GM19193 (cell line): ENCODE results near the gene BOLL.

ENCODE experiments used
- POLR2A ChIP-seq: IDR thresholded peaks from 4 replicates; pipeline ENCODE4 v1.6.1; 2011; ENCODE audit not compliant: insufficient read depth, insufficient read length; ENCODE audit errors: extremely low read depth

BOLL gene

GRCh38 chr2:197784956-197785941 is at the start of gene BOLL:
Gene BOLL, minus strand, starts transcription at chr2:197785319. Its CDS starts 3,469 bp downstream, at chr2:197781850.
- no peak for TF ChIP-seq POLR2A

GRCh38 chr2:197828464-197829135 is 43.5 kb upstream of the BOLL start:
- TF ChIP-seq POLR2A, result no peak

GRCh38 chr2:197827618-197828017 is 42.5 kb upstream of the BOLL start:
- no peak for TF ChIP-seq POLR2A

GRCh38 chr2:197822333-197822732 is 37.2 kb upstream of the BOLL start:
- TF ChIP-seq POLR2A, result no peak

DNA sequence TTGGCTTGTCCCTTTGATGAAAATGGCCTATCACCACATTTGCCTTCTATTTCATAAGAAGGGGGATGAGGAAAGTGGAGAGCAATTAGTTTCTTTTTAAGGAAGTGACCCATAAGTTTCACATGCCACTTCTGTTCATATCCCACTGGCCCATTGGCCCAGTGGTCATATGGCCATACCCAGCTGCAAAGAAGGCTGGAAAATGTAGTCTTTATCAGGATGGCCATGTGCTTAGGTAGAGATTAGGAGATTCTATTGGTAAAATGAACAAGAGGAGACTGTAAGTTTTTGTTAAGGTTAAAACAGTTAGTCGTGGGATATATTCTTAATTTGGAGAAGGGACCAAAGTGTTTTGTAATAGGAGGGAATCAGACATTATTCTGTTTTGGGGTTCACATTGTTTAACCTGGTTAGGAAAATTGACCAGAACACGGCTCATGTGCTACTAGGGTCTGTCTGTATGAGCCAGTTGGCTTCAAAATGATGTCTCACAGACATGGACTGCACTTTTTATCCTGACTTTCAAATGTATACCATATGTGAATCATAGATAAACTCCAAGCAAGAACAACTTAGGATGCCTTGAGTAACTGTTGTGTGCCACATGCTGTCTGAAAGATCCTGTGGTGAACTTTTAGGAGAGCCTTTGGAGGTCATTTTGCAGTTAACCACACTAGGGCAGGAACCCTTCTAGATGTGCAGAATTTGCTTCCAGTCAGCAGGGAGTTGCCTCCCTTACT is 36.6 kb upstream of the BOLL start:
- TF ChIP-seq POLR2A, result no peak

DNA sequence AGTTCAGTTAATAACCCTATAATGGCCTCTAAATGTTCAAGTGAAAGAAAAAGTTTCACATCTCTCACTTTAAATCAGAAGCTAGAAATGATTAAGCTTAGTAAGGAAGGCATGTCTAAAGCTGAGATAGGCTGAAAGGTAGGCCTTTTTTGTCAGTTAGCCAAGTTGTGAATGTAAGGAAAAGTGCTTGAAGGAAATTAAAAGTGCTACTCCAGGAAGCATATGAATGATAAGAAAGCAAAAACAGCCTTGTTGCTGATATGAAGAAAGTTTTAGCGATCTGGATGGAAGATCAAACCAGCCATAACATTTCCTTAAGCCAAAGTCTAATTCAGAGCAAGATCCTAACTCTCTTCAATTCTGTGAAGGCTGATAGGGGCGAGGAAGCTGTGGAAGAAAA is 29.4 kb upstream of the BOLL start:
- TF ChIP-seq POLR2A, result no peak

DNA sequence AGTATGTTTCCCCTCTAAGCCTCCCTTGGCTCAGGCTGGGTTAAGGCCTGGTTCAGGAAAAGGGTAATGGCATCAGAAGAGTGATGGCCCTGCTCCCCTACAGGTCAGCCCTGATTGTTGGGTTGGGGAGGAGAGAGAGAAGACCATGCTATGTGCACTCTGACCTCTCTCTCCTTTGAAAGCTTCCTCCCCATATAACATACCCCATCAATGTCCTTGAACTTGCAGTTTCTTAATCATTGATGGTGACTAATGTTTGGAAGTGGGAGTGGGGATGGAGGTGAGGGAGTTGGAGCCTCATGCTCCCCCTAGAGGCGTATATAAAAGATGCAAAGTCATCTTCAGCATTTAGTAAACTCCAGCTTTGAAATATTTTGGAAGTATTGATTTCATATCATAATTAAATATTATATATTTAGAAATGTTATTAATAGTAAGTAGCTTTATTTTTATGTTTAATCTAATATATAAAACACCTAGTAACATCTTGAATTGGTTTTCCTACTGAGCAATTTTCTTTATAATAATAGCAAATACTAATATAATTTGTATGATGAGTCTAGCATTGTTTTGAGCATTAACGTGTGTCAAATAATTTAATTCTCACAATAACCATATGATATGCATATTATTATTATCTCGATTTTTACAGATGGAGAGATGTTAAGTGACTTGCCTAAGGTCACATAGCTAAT is 28.1 kb upstream of the BOLL start:
- no peak for TF ChIP-seq POLR2A

DNA sequence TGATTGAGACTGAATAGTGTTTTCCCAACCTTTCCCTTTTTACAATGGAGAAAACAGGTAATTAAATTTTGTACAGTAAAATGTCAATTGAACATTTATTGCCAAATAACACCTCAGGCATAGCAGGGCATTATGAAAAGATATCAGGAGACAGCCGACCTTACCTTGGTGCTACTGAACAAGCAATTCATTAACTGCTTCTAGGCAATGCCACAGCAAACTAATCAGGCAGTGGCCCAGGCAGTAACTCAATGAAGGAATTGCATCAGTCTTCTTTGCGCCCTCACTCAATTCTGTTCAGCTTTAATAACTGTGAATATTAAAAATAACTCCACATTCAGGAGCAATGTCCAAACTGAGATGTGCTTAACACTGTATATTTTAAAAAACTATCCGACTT is 25.4 kb upstream of the BOLL start:
- no peak for TF ChIP-seq POLR2A

DNA sequence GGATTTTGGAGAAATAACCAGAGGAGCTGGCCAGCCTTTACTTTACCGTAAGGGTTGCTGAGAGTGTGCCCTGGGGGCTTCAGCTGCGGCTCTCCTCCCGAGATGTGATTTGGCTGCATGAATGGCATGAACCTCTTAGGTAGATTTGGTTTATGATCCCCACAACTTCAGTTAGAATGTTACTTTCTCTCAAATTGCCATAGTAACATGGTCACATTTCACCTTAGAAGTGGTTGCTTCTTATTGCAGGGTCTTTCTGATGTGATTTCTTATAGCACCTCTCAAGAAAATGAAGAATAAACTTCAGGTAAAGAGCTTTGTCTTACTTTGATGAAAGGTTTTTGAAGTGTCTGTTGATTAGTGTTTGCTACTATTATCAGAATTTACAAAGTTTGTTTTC is 24.9 kb upstream of the BOLL start:
- no peak for TF ChIP-seq POLR2A

DNA sequence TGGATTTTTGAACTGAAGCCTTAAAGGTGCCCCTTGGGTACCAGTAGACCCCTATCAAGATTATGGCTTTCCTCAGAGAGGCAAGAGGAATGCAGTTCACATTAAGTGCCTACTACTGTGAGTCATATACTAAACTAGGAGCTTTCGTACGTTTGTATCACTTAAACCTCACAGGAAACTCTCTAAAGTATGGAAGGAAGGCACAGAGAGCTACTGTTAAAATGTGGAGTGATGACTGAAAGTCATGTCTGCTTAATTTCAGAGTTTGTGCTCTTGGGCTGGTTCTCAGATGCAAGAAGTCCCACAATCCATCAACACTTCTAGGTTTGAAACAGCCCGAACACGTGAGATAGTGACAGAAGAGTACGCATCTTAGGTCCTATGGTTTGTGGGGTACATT is 23.9 kb upstream of the BOLL start:
- no peak for TF ChIP-seq POLR2A

DNA sequence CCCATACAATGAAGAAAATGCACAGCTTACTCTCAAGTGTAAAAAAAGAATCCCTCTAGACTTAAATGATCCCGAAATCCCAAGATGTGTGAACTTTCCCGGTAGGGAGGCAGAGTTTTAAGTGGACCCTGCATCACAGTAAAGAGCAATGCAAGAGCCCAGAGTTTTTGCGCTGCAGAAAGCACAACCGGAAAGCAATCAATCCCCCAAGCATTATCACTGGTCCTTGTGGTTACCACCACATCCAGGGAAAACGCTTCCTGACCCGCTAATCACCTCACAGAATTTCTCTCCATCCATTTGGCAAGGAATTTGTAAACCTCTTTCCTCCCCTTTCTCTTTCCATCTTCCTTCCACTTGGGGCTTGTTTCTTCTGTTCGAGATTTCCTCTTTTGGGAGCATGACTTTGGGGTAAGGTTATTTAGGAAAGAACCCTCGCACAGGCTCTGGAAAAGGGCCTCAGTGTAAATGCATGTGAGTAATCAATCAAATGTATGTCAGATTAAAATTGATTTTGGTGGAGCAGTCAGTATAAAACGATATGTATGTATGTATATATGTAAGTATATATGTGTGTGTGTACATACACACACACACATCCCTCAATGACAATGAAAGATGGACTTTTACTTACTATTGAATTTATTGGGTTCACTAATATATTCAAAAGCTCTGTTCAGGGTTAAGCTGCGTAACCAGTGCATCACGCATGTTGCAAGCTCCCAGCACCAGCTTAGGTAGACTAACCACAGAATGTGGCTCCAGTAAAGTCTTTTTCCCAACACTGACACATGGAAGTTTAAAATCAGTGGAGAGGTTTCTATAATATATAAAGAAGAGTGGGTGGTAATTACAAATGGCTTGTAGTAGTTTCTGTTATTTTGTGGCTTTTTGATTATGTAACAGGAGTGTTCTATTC is 20.9 kb upstream of the BOLL start:
- TF ChIP-seq POLR2A, result no peak

- TF ChIP-seq POLR2A, result no peak
Observed at GRCh38 chr2:197804758-197805714, 19.9 kb upstream of the BOLL start.
